ENCODE measurements around the gene MICAL3.

- TF ChIP-seq EZH2phosphoT487 (IDR thresholded peaks at IDR 0.05; ENCODE audit: insufficient read depth, low read depth) (no peak), EZH2 (IDR thresholded peaks at IDR 0.05; ENCODE audit: insufficient read depth, poor library complexity, severe bottlenecking) (no peak)
These were observed 232.1 kb downstream of the MICAL3 start for GRCh38 chr22:17792299-17792698.

Measured in GM23248 (cell line).